Activated CD4-positive, alpha-beta T cell treated with anti-CD3 and anti-CD28 coated beads, Interleukin-2, amount 10 ng/mL, durations not matched to agents 24 days and 14 days (primary cell): ENCODE data around the gene THTPA. TPM values are rescaled to one million over a fixed set of nuclear protein-coding genes. Genes with fewer than 3 reads are reported as not detected.
"Not testable (repeated sequence)": the region's sequence is repeated elsewhere in the genome, so short reads cannot be mapped to it uniquely, and the experiment has no call there.

ENCODE experiments used
- DNase-seq: peaks from one replicate; pipeline ENCODE4 v3.0.0; 2022
- H3K27ac Mint-ChIP-seq: one replicate; pipeline ENCODE4 v1.8.0; 2022; ENCODE audit warnings: mild to moderate bottlenecking, mixed read lengths
- H3K27me3 Mint-ChIP-seq: one replicate; pipeline ENCODE4 v1.8.0; 2022; ENCODE audit warnings: mixed read lengths
- H3K36me3 Mint-ChIP-seq: one replicate; pipeline ENCODE4 v1.8.0; 2022; ENCODE audit warnings: low read depth, mild to moderate bottlenecking, mixed read lengths
- H3K4me1 Mint-ChIP-seq: one replicate; pipeline ENCODE4 v1.8.0; 2021; ENCODE audit warnings: mixed read lengths
- H3K4me3 Mint-ChIP-seq: one replicate; pipeline ENCODE4 v1.8.0; 2022; ENCODE audit warnings: mild to moderate bottlenecking, moderate library complexity, mixed read lengths
- H3K9me3 Mint-ChIP-seq: one replicate; pipeline ENCODE4 v1.8.0; 2021; ENCODE audit warnings: mixed read lengths
- intact Hi-C: fragments of 100-400 bp; cut with micrococcal nuclease; formaldehyde crosslinking; loops from one replicate; pipeline ENCODE4 v1.15.1; 2023
- total RNA-seq: library from RNA; stranded (reverse); gene quantifications from 2 replicates; pipeline ENCODE4 v1.2.3, GENCODE V29; 2022

Gene THTPA
- total RNA-seq, 1 donor from 2014 or later = 14.5 TPM

- intact Hi-C loops, H3K9me3 Mint-ChIP-seq, DNase-seq, H3K27ac Mint-ChIP-seq, H3K36me3 Mint-ChIP-seq, H3K4me3 Mint-ChIP-seq, H3K4me1 Mint-ChIP-seq: not testable (repeated sequence)
- H3K27me3 Mint-ChIP-seq = peaks cover 37% of the 10 kb centered on the region
These were observed 27.9 kb downstream of the THTPA start for GRCh38 chr14:23583761-23584526.

- H3K9me3 Mint-ChIP-seq, H3K4me1 Mint-ChIP-seq, DNase-seq, H3K27ac Mint-ChIP-seq, intact Hi-C loops, H3K4me3 Mint-ChIP-seq, H3K36me3 Mint-ChIP-seq: not testable (repeated sequence)
- H3K27me3 Mint-ChIP-seq = peaks cover 33% of the 10 kb centered on the region
These were observed 28.6 kb downstream of the THTPA start for GRCh38 chr14:23584527-23585203.

- peaks cover 21% of the 10 kb centered on the region for H3K27me3 Mint-ChIP-seq
- H3K27ac Mint-ChIP-seq = no peak overlapping the region
These were observed 33.0 kb downstream of the THTPA start for GRCh38 chr14:23588884-23589598.

GRCh38 chr14:23589606-23590005 lies 33.5 kb downstream of the THTPA start:
- Mint-ChIP-seq H3K9me3 (no peaks in the 10 kb centered on the region), H3K36me3 (no peaks in the 10 kb centered on the region), H3K27ac (no peak overlapping the region), H3K27me3 (peaks cover 19% of the 10 kb centered on the region), H3K4me3 (no peak overlapping the region), H3K4me1 (peaks cover 6% of the 10 kb centered on the region)
- no peak for DNase-seq
- intact Hi-C loops = loop anchor here (1.0 kb wide), 2 partner anchors 43 to 340 kb away; no protein-coding TSS in a partner anchor

More at GRCh38 chr14:23588884-23589598, 33.0 kb downstream of the THTPA start:
- DNase-seq = peak; percentile 92
- intact Hi-C loops = loop anchor here (1.0 kb wide), 2 partner anchors 43 to 340 kb away; no protein-coding TSS in a partner anchor
- H3K4me3 Mint-ChIP-seq = no peak overlapping the region
- H3K4me1 Mint-ChIP-seq = peaks cover 6% of the 10 kb centered on the region
- no peaks in the 10 kb centered on the region for H3K36me3 Mint-ChIP-seq
- H3K9me3 Mint-ChIP-seq = no peaks in the 10 kb centered on the region

GRCh38 chr14:23590198-23590597 lies 34.1 kb downstream of the THTPA start:
- Mint-ChIP-seq H3K4me3 (no peak overlapping the region), H3K9me3 (no peaks in the 10 kb centered on the region), H3K4me1 (peaks cover 6% of the 10 kb centered on the region), H3K27ac (no peak overlapping the region), H3K36me3 (no peaks in the 10 kb centered on the region), H3K27me3 (peaks cover 24% of the 10 kb centered on the region)
- DNase-seq = no peak
- intact Hi-C loops = no loop called here

GRCh38 chr14:23594191-23594590 lies 38.1 kb downstream of the THTPA start:
- DNase-seq, H3K36me3 Mint-ChIP-seq, H3K9me3 Mint-ChIP-seq, H3K4me1 Mint-ChIP-seq, H3K27ac Mint-ChIP-seq, H3K4me3 Mint-ChIP-seq, intact Hi-C loops: not testable (repeated sequence)
- peaks cover 14% of the 10 kb centered on the region for H3K27me3 Mint-ChIP-seq

DNA sequence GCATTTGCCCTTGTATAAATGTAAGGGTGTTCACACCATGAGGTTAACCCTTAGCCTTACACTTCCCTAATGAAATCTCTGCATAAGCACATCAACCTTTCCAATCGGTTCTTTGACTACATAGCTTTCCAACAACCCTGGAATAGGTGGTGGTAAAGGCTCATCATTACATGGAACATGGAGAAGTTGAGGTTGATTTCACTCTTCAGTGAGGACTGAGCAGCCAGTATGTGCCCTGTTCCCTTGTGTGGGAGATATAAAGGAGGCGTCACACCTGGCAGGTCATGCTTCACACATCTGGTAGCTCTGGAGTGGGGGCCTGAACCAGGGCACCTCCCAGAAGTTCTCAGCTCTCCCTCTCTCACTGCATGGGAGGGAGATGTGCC lies 44.2 kb downstream of the THTPA start:
- Mint-ChIP-seq H3K36me3 (no peaks in the 10 kb centered on the region), H3K27ac (no peak overlapping the region), H3K4me1 (no peaks in the 10 kb centered on the region), H3K9me3 (no peaks in the 10 kb centered on the region), H3K27me3 (peaks cover 2% of the 10 kb centered on the region), H3K4me3 (no peak overlapping the region)
- DNase-seq = no peak
- intact Hi-C loops = no loop called here

GRCh38 chr14:23600806-23601205 lies 44.7 kb downstream of the THTPA start:
- no peak for DNase-seq
- Mint-ChIP-seq H3K27ac (no peak overlapping the region), H3K4me3 (no peak overlapping the region), H3K9me3 (no peaks in the 10 kb centered on the region), H3K27me3 (no peaks in the 10 kb centered on the region), H3K36me3 (no peaks in the 10 kb centered on the region), H3K4me1 (peaks cover 4% of the 10 kb centered on the region)
- intact Hi-C loops = no loop called here

DNA sequence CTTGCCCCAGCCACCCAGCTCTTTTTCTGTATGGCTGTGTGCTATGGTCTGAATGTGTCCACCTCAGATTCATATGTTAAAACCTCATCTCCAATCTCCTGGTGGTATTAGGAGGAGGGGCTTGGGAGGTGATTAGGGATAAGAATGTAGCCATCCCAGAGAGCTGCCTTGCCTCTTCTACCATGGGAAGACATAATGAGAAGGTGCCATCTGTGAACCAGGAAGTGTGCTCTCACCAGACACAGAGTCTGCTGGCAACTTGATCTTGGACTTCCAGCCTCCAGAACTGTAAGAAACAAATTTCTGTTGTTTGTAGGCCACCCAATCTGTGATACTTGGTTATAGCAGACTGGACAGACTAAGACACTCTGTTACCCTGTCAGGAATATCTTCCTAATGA lies 45.4 kb downstream of the THTPA start:
- H3K9me3 Mint-ChIP-seq = no peaks in the 10 kb centered on the region
- no peak overlapping the region for H3K4me3 Mint-ChIP-seq
- intact Hi-C loops = no loop called here
- H3K27ac Mint-ChIP-seq = no peak overlapping the region
- H3K36me3 Mint-ChIP-seq = no peaks in the 10 kb centered on the region
- DNase-seq = no peak
- H3K27me3 Mint-ChIP-seq = no peaks in the 10 kb centered on the region
- peaks cover 7% of the 10 kb centered on the region for H3K4me1 Mint-ChIP-seq

DNA sequence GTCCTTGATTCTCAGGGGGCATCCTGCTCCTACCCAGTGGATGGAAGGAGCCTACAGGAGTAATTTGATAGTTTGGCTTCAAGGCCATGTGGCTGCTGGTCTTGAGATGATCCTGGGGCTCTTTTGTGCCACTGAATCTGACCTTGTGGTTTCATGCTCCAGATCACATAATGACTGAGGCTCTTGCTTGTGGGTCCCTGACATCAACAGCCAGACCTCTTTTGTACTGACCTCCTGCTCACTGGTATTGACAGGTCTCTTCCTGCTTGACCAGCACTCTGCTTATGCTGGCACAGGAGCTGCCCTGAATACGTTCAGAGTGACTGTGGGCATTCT lies 45.7 kb downstream of the THTPA start:
- Mint-ChIP-seq H3K4me1 (peaks cover 10% of the 10 kb centered on the region), H3K36me3 (no peaks in the 10 kb centered on the region), H3K9me3 (no peaks in the 10 kb centered on the region), H3K27me3 (no peaks in the 10 kb centered on the region), H3K4me3 (no peak overlapping the region), H3K27ac (no peak overlapping the region)
- intact Hi-C loops = no loop called here
- DNase-seq = no peak

DNA sequence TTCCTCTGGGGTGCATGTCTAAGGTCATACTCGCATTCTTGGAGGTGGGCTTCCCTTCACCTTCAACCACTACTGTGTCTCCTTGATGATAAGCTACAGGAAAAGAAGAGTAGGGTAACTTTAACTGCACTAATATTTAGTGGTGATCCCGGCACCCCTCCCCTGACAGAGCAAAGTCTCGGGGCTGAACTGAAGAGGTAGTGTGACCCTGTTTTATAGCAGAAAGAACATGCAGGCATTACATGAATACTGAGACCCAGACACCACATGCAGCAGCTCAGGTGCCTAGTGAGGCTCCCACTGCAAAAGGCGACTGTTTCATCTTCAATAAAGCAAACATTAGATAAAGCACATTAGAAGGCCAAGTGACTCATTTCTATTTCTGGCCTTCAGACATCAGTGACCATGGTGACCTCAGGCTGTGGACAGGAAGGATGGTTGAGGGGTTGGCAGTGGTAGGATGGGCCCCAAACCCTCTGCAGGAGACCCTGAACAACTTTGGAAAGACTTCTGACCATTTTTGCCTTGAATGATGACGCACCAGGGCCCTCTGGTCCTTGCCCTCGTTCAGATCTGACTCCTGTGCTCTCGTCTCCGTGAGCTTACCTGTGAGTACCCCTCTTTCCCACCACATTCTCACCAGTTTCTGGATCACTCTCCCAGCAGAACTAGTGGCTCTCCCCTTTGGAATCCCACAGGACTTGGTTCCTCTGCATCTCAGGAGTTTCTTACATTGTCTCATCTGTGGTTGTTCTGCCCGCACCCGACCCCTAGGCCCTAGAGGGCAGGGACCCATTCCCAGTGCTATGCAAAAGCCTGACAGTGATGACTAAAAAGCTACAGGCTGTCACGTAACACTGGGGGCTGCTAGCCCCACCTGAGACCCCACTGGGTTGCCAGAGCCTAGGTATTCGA lies 46.4 kb downstream of the THTPA start:
- Mint-ChIP-seq H3K4me3 (no peak overlapping the region), H3K9me3 (no peaks in the 10 kb centered on the region), H3K36me3 (no peaks in the 10 kb centered on the region), H3K27me3 (no peaks in the 10 kb centered on the region), H3K27ac (no peak overlapping the region), H3K4me1 (peaks cover 12% of the 10 kb centered on the region)
- intact Hi-C loops = no loop called here
- DNase-seq = no peak

GRCh38 chr14:23603103-23603502 lies 47.0 kb downstream of the THTPA start:
- Mint-ChIP-seq H3K4me1 (peaks cover 12% of the 10 kb centered on the region), H3K9me3 (no peaks in the 10 kb centered on the region), H3K27ac (no peak overlapping the region), H3K4me3 (no peak overlapping the region), H3K36me3 (no peaks in the 10 kb centered on the region), H3K27me3 (no peaks in the 10 kb centered on the region)
- DNase-seq = no peak
- intact Hi-C loops = no loop called here

- Mint-ChIP-seq H3K4me1 (peaks cover 16% of the 10 kb centered on the region), H3K9me3 (peaks cover 8% of the 10 kb centered on the region), H3K27ac (no peak overlapping the region), H3K4me3 (no peak overlapping the region), H3K27me3 (no peaks in the 10 kb centered on the region), H3K36me3 (peaks cover 4% of the 10 kb centered on the region)
- DNase-seq = no peak
- intact Hi-C loops = no loop called here
These were observed 48.1 kb downstream of the THTPA start for GRCh38 chr14:23604148-23604547.
